Ovary (tissue), 9 donors: Measurements from ENCODE around the gene KLHL1. TPM values are rescaled to one million over a fixed set of nuclear protein-coding genes. Genes with fewer than 3 reads are reported as not detected.

Experiments used
- DNase-seq, 5 donors: peaks; one replicate each; pipeline ENCODE4 v3.0.0-alpha.2; 2019 to 2020
- H3K27ac ChIP-seq, 2 donors: fragments of 200-600 bp; one replicate each; pipeline versions ENCODE4 v1.5.1 to v1.8.0; 2019 to 2022
- H3K27me3 ChIP-seq: fragments of 200-600 bp; one replicate; pipeline ENCODE4 v1.8.0; 2022
- H3K36me3 ChIP-seq: fragments of 200-600 bp; sonication (generic); one replicate; pipeline ENCODE4 v1.5.1; 2019
- H3K4me1 ChIP-seq: one replicate; pipeline ENCODE4 v1.8.1; 2013; ENCODE audit warnings: mild to moderate bottlenecking, moderate library complexity; ENCODE audit not compliant: insufficient read depth
- H3K4me3 ChIP-seq: fragments of 200-600 bp; sonication (generic); one replicate; pipeline ENCODE4 v1.5.1; 2017
- H3K9me3 ChIP-seq, 2 donors: fragments of 200-600 bp in 1 of 2; sonication (generic) in 1 of 2; one replicate each; pipeline versions ENCODE4 v1.5.1 to v1.8.1; 2013 to 2019; ENCODE audit warnings: mild to moderate bottlenecking in 1 of 2, moderate library complexity in 1 of 2
- CTCF ChIP-seq, 3 donors: fragments of 450-650 bp in 2 of 3; fragments of 200-600 bp in 1 of 3; IDR thresholded peaks; one replicate each; pipeline versions ENCODE4 v1.5.1 to v1.8.0; 2016 to 2022; ENCODE audit warnings: antibody characterized with exemption in 3 of 3, mild to moderate bottlenecking in 1 of 3
- EP300 ChIP-seq: sonication (generic); formaldehyde crosslinking; IDR thresholded peaks from one replicate; pipeline ENCODE4 v1.6.1; 2017; ENCODE audit warnings: antibody characterized with exemption
- POLR2A ChIP-seq: fragments of 450-650 bp; IDR thresholded peaks from one replicate; pipeline ENCODE4 v1.6.1; 2017; ENCODE audit warnings: antibody characterized with exemption, mild to moderate bottlenecking, moderate library complexity
- WGBS, 3 donors: extraction: QIAGEN DNeasy Blood & Tissue Kit in 1 of 3; methylation state at CpG; one replicate each; pipeline versions ENCODE4 v1.1.5 to v1.1.7; 2013 to 2017; 5-methylcytosine and 5-hydroxymethylcytosine counted together
- intact Hi-C, 4 donors: fragments of 100-400 bp; cut with DNase I; formaldehyde crosslinking; loops; one replicate each; pipeline versions ENCODE4 v1.11.0 to v1.15.1; 2022 to 2023
- polyA plus RNA-seq, 2 donors: library from polyadenylated mRNA; stranded (reverse); fragments of 200-250 nt in 1 of 2; fragments of 350-450 nt in 1 of 2; fragmentation: Illumina TruSeq in 1 of 2; extraction: RNeasy Lipid Tissue Mini Kit (QIAGEN cat#74804) in 1 of 2; gene quantifications; one replicate each; pipeline ENCODE4 v1.2.3, GENCODE V29; 2013 to 2014
- total RNA-seq, 7 donors: library from RNA; depleted of rRNA in 2 of 7; stranded (reverse); fragments of >200 nt in 2 of 7; fragmentation: NEBNext Ultra II Directional in 3 of 7; extraction: Animal tissue kit (Norgen Biotek cat#: 25700) in 3 of 7; gene quantifications; one replicate each; pipeline versions ENCODE4 v1.1.0 to v1.2.4, GENCODE V29; 2016 to 2023
- donor health status: DM: no; HTN: no; CAD: no; lungs with moderate emphysema.
- donor health status: DM: no; HTN: no; CAD: no.
- donor health status: Bipolar disorder and iron deficiency.
- donor health status: DM: yes; HTN: yes; CAD: no.
- donor health status: DM: no; HTN: no; CAD: no.
- donor health status: DM: yes; HTN: yes; CAD: no.

The KLHL1 gene
- total and polyA plus RNA-seq, 9 donors, result not detected

DNA sequence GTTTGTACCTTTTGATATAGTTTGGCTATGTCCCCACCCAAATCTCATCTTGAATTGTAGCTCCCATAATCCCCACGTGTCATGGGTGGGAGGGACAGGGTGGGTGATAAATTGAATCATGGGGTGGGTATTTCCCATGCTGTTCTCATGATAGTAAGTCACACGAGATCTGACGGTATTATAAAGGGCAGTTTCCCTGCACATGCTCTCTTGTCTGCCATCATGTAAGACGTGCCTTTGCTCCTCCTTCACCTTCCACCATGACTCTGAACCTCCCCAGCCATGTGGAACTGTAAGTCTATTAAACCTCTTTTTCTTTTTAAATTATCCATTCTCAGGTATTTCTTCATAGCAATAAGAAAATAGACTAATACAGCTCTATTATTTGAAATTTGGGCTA lies 331.3 kb downstream of the KLHL1 start:
- no peak for TF ChIP-seq EP300
- TF ChIP-seq POLR2A, result no peak
- TF ChIP-seq CTCF (IDR thresholded peaks at IDR 0.05), result no peak
- no peak overlapping the region for H3K27ac ChIP-seq
- DNase-seq, result no peak
- no peaks in the 10 kb centered on the region for H3K36me3 ChIP-seq
- no peaks in the 10 kb centered on the region for H3K9me3 ChIP-seq
- intact Hi-C loops, result no loop called here
- no peaks in the 10 kb centered on the region for H3K27me3 ChIP-seq
- no peaks in the 10 kb centered on the region for H3K4me1 ChIP-seq
- no peak overlapping the region for H3K4me3 ChIP-seq
- WGBS, 3 donors, result 65 to 81% (median 77%) methylated on average over 4 of the region's 4 CpGs

DNA sequence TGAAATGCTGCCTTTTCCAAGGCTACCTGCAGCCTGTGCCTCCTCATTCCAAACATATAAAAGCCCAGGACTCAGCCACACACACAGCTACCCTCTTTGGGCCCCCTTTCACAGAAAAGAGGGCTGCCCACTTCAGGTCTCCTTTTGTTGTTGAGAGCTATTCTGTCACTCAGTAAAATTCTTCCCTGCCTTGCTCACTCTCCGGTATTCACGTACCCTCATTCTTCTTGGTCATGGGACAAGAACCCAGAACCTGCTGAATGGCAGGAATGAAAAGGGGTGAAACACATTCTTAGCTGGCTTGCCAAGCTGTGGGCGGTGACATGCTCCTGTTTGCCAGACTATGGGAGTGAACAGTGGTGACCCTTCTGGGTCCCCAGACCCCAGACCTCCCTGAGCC lies 338.6 kb downstream of the KLHL1 start:
- intact Hi-C loops, result no loop called here
- Histone ChIP-seq H3K9me3 (no peaks in the 10 kb centered on the region), H3K4me3 (no peak overlapping the region), H3K4me1 (no peaks in the 10 kb centered on the region), H3K27me3 (no peaks in the 10 kb centered on the region), H3K36me3 (no peaks in the 10 kb centered on the region), H3K27ac (no peak overlapping the region)
- DNase-seq, result no peak
- WGBS, 3 donors, result 89 to 94% (median 91%) methylated on average over 3 of the region's 3 CpGs
- TF ChIP-seq EP300, result no peak
- TF ChIP-seq POLR2A, result no peak
- TF ChIP-seq CTCF (IDR thresholded peaks at IDR 0.05), result no peak

DNA sequence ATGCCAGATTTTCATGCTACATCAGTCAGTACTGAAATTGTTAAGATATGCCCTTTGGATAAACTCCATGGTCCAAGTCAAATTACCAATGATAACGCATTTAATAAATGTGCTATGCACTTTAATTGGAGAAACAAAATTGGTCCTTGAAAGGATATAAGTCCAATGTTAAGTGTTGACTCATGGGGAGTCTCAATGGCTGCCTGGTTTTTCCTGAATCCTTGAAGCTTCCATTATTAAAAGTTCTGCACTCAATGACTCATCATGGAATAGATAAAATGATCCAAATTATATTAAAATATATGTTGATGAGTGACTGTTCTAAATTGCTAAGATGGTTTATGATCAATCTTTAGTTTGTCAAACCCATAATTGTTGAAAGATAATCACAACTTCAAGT lies 346.7 kb downstream of the KLHL1 start:
- DNase-seq, result no peak
- Histone ChIP-seq H3K9me3 (no peaks in the 10 kb centered on the region), H3K27me3 (no peaks in the 10 kb centered on the region), H3K4me3 (no peak overlapping the region), H3K27ac (no peak overlapping the region), H3K36me3 (no peaks in the 10 kb centered on the region), H3K4me1 (no peaks in the 10 kb centered on the region)
- WGBS, 3 donors, result 75 to 95% (median 88%) methylated on average over 1 of the region's 1 CpG
- TF ChIP-seq POLR2A, result no peak
- no peak for TF ChIP-seq EP300
- intact Hi-C loops, result no loop called here

GRCh38 chr13:69755101-69755500 lies 353.2 kb downstream of the KLHL1 start:
- no peak overlapping the region for H3K4me3 ChIP-seq
- H3K36me3 ChIP-seq, result no peaks in the 10 kb centered on the region
- H3K4me1 ChIP-seq, result no peaks in the 10 kb centered on the region
- 48 to 67% (median 62%) methylated on average over 2 of the region's 2 CpGs for WGBS, 3 donors
- H3K27ac ChIP-seq, result no peak overlapping the region
- DNase-seq, result no peak
- intact Hi-C loops, result no loop called here
- TF ChIP-seq CTCF (IDR thresholded peaks at IDR 0.05) (no peak), EP300 (no peak), POLR2A (no peak)
- H3K27me3 ChIP-seq, result no peaks in the 10 kb centered on the region
- no peaks in the 10 kb centered on the region for H3K9me3 ChIP-seq

- no peak overlapping the region for H3K27ac ChIP-seq
- H3K9me3 ChIP-seq, result no peaks in the 10 kb centered on the region
- no peak for TF ChIP-seq POLR2A
- H3K4me3 ChIP-seq, result no peak overlapping the region
- no peaks in the 10 kb centered on the region for H3K4me1 ChIP-seq
- no peaks in the 10 kb centered on the region for H3K36me3 ChIP-seq
- H3K27me3 ChIP-seq, result no peaks in the 10 kb centered on the region
- no peak for DNase-seq
- WGBS, 3 donors, result 60 to 62% (median 61%) methylated on average over 4 of the region's 4 CpGs
- intact Hi-C loops, result no loop called here
These were observed 357.0 kb downstream of the KLHL1 start for GRCh38 chr13:69751259-69751658.
